Measurements from ENCODE around the gene SMPD1. TPM values are rescaled to one million over a fixed set of nuclear protein-coding genes. Genes with fewer than 3 reads are reported as not detected.

Gene SMPD1
- total RNA-seq, 1 donor from 2014 or later = 27.8 TPM

DNA sequence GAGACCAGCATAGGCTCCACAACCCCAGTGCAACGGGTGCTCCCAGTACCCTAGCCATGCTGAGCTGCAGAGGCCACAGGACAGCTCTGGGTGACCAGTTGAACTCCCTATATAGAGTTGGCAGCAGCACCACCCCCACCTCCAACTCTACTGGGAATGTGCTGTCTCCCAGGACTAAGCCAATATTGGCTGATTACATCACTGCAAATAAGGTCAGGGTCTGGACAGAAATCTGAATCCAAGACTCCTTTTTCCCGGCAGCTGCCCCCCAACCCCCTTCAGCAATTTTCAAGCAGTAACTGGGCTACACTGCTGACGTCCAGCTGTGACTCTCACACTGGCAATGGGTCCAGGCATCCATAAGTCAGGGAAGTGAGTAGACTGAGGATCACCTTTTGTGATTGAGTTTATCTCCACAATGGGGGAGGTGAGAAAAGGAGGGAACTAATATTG lies 50.7 kb downstream of the SMPD1 start, which contains the start of gene HPX:
Gene HPX, minus strand, starts transcription at position 82 of the 453 bp plus-strand sequence. Its CDS starts 24 bp downstream, at position 58.
- Mint-ChIP-seq H3K36me3 (ENCODE audit: insufficient read depth) (no peaks in the 10 kb centered on the region), H3K4me3 (ENCODE audit: low read depth) (no peak within 1 kb of the TSS), H3K27me3 (peaks cover 4% of the 10 kb centered on the region), H3K9me3 (ENCODE audit: low read depth) (no peaks in the 10 kb centered on the region), H3K27ac (no peak within 1 kb of the TSS), H3K4me1 (ENCODE audit: low read depth) (peaks cover 8% of the 10 kb centered on the region)
- no peak for DNase-seq (ENCODE audit: low spot score, unreplicated experiment)
- TF ChIP-seq, protein P1, sequence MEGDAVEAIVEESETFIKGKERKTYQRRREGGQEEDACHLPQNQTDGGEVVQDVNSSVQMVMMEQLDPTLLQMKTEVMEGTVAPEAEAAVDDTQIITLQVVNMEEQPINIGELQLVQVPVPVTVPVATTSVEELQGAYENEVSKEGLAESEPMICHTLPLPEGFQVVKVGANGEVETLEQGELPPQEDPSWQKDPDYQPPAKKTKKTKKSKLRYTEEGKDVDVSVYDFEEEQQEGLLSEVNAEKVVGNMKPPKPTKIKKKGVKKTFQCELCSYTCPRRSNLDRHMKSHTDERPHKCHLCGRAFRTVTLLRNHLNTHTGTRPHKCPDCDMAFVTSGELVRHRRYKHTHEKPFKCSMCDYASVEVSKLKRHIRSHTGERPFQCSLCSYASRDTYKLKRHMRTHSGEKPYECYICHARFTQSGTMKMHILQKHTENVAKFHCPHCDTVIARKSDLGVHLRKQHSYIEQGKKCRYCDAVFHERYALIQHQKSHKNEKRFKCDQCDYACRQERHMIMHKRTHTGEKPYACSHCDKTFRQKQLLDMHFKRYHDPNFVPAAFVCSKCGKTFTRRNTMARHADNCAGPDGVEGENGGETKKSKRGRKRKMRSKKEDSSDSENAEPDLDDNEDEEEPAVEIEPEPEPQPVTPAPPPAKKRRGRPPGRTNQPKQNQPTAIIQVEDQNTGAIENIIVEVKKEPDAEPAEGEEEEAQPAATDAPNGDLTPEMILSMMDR (IDR thresholded peaks at IDR 0.05; ENCODE audit: unreplicated experiment) = no peak

DNA sequence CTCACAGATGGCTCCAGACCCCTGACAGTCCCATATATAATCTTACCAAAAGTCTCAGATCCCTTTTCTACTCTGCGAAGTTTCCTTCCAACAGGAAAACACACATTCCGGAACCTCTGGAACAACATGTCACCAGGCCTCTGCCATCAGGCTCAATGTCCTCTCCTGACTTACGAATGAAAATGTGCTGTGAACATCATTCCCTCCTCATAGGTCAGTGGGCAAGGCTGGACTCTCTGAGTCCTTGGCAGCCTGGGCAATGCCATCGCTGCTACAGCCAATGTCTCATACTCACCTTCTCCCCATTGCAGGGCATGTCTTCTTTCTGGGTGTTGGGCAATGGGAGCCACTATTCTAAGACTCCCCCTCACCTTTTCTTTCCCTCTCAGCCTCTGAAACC lies 52.2 kb downstream of the SMPD1 start:
- Mint-ChIP-seq H3K4me3 (ENCODE audit: low read depth) (no peak overlapping the region), H3K4me1 (ENCODE audit: low read depth) (peaks cover 10% of the 10 kb centered on the region), H3K36me3 (ENCODE audit: insufficient read depth) (no peaks in the 10 kb centered on the region), H3K9me3 (ENCODE audit: low read depth) (no peaks in the 10 kb centered on the region), H3K27ac (no peak overlapping the region), H3K27me3 (peaks cover 5% of the 10 kb centered on the region)
- DNase-seq (ENCODE audit: low spot score, unreplicated experiment) = no peak
- TF ChIP-seq, protein P1 (IDR thresholded peaks at IDR 0.05; ENCODE audit: unreplicated experiment) = no peak

DNA sequence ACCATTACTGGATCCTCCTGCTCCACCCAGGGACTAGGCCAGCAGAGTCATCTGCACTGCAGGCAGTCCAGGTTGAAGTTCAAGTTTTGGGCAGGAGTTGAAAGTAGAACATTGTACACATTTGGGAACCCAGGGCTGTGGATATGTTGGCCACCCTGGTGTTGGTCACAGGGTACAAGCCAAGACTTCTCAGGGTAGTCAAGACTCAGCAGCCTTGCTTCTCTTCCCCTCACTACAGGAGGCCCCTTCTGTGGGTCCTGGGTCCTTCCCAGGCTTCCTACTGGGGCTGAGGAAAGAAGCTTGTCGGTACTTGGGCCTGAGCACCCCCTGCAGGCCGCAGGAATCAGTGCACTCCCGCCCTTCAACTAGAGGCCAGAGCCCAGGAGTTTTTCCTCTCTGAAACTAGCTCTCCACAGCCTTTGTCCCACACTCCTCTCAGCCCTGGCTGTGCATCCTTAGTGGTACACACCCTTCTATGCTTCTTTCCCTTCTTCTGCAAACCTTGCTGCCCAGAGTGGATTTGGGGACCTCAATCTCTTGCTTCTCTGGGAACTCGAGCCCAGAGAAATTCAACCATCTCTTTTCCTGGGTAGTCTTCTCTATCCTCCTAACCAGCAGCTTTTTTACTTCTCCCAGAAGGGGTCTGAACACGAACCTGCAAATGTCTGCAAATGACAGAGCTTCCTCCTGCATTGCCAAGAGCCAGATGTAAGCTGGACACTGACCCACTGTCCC lies 53.2 kb downstream of the SMPD1 start:
- no peaks in the 10 kb centered on the region for H3K36me3 Mint-ChIP-seq (ENCODE audit: insufficient read depth)
- H3K9me3 Mint-ChIP-seq (ENCODE audit: low read depth) = no peaks in the 10 kb centered on the region
- no peak for DNase-seq (ENCODE audit: low spot score, unreplicated experiment)
- no peak overlapping the region for H3K27ac Mint-ChIP-seq
- H3K4me3 Mint-ChIP-seq (ENCODE audit: low read depth) = no peak overlapping the region
- H3K27me3 Mint-ChIP-seq = peaks cover 5% of the 10 kb centered on the region
- peaks cover 10% of the 10 kb centered on the region for H3K4me1 Mint-ChIP-seq (ENCODE audit: low read depth)
- TF ChIP-seq, protein P1 (IDR thresholded peaks at IDR 0.05; ENCODE audit: unreplicated experiment) = peak; percentile 74

Other genes with a start within 250 kb of the SMPD1 start
- gene OR52B2, start 220.1 kb upstream of the SMPD1 start, total RNA-seq = not detected in 2 replicates
- gene OR52W1, start 191.2 kb upstream of the SMPD1 start, total RNA-seq = not detected in 2 replicates
- gene C11orf42, start 184.9 kb upstream of the SMPD1 start, total RNA-seq = not detected in 2 replicates
- 58.4 and 63.0 TPM in 2 replicates for gene FHIP1B, start 155.8 kb upstream of the SMPD1 start, total RNA-seq
- 2.0 and 2.1 TPM in 2 replicates for gene CNGA4, start 151.4 kb upstream of the SMPD1 start, total RNA-seq
- 7.4 and 7.5 TPM in 2 replicates for gene CCKBR, start 130.6 kb upstream of the SMPD1 start, total RNA-seq
- 6.7 and 7.1 TPM in 2 replicates for gene CAVIN3, start 70.0 kb upstream of the SMPD1 start, total RNA-seq
- gene APBB1, start 28.6 kb downstream of the SMPD1 start, total RNA-seq = 64.2 and 71.4 TPM in 2 replicates
- 2.5 and 6.1 TPM in 2 replicates for gene HPX, start 50.5 kb downstream of the SMPD1 start, total RNA-seq
- 18.5 and 22.6 TPM in 2 replicates for gene TRIM3, start 83.5 kb downstream of the SMPD1 start, total RNA-seq
- 77.0 and 78.1 TPM in 2 replicates for gene ARFIP2, start 90.9 kb downstream of the SMPD1 start, total RNA-seq
- gene TIMM10B, start 91.0 kb downstream of the SMPD1 start, total RNA-seq = 34.2 and 37.5 TPM in 2 replicates
- 7.0 and 7.7 TPM in 2 replicates for gene DNHD1, start 106.8 kb downstream of the SMPD1 start, total RNA-seq
- 18.8 and 21.7 TPM in 2 replicates for gene RRP8, start 213.1 kb downstream of the SMPD1 start, total RNA-seq
- gene ILK, start 213.3 kb downstream of the SMPD1 start, total RNA-seq = 127 and 133 TPM in 2 replicates
- 148 and 160 TPM in 2 replicates for gene TAF10, start 221.7 kb downstream of the SMPD1 start, total RNA-seq
- gene TPP1, start 228.9 kb downstream of the SMPD1 start, total RNA-seq = 54.4 and 59.9 TPM in 2 replicates

Data from progenitor cell of endocrine pancreas (in vitro differentiated cells).